H1 (cell line): ENCODE results near the gene DCP1A. TPM values are rescaled to one million over a fixed set of nuclear protein-coding genes. Genes with fewer than 3 reads are reported as not detected.
A peak's percentile ranks its signal among the peaks of the same experiment; 100 is the strongest.

Experiments used
- CTCF ChIA-PET: fragments of 300-600 bp; sonication (Branson Sonifier 250); formaldehyde crosslinking; loops from one replicate; lab custom pipeline; 2021; ENCODE audit not compliant: partially characterized antibody; lab: Charles Lee
- POLR2A ChIA-PET: fragments of 300-600 bp; sonication (Branson Sonifier 250); formaldehyde crosslinking; loops from one replicate; lab custom pipeline; 2021; ENCODE audit warnings: inconsistent platforms; ENCODE audit not compliant: partially characterized antibody; lab: Charles Lee
- DNase-seq, 2 experiments: peaks; one replicate each; pipeline versions ENCODE4 v3.0.0 to v3.0.0-alpha.2; 2010 to 2022; ENCODE audit warnings: low spot score in 2 of 2, low read depth in 1 of 2, mixed read lengths in 1 of 2
- FAIRE-seq: peaks from 2 replicates; lab custom pipeline; 2011; peaks lifted over from hg19 to GRCh38; lab: Jason Lieb, UNC
- H2AFZ ChIP-seq: 2 replicates; pipeline ENCODE4 v1.8.1; 2012; ENCODE audit warnings: low read length, inconsistent platforms
- H2AK5ac ChIP-seq: 2 replicates; pipeline ENCODE4 v1.6.1; 2013; ENCODE audit warnings: low read depth, low read length
- H2BK120ac ChIP-seq: replicated peaks from 2 replicates; pipeline ENCODE3; 2013; ENCODE audit warnings: low read depth, low read length, inconsistent platforms
- H2BK12ac ChIP-seq: 2 replicates; pipeline ENCODE4 v1.6.1; 2013; ENCODE audit warnings: low read depth, low read length
- H2BK15ac ChIP-seq: 2 replicates; pipeline ENCODE4 v1.6.1; 2013; ENCODE audit warnings: low read length
- H2BK20ac ChIP-seq: 2 replicates; pipeline ENCODE4 v1.6.1; 2013; ENCODE audit warnings: low read length
- H2BK5ac ChIP-seq: 2 replicates; pipeline ENCODE4 v1.6.1; 2013; ENCODE audit warnings: low read depth, low read length
- H3K14ac ChIP-seq: 2 replicates; pipeline ENCODE4 v1.6.1; 2013; ENCODE audit warnings: inconsistent platforms; ENCODE audit not compliant: insufficient read length
- H3K18ac ChIP-seq: 2 replicates; pipeline ENCODE4 v1.6.1; 2013; ENCODE audit warnings: low read length; ENCODE audit errors: extremely low read depth
- H3K23ac ChIP-seq: 2 replicates; pipeline ENCODE4 v1.6.1; 2013; ENCODE audit warnings: inconsistent platforms; ENCODE audit not compliant: insufficient read length
- H3K23me2 ChIP-seq: 2 replicates; pipeline ENCODE4 v1.6.1; 2013; ENCODE audit warnings: low read depth, low read length
- H3K27ac ChIP-seq: 2 replicates; pipeline ENCODE4 v1.6.1; 2011; ENCODE audit warnings: low read depth, low read length, inconsistent platforms
- H3K27me3 ChIP-seq, 4 experiments: replicated peaks in 1 of 4; 1 replicate in 1 of 4; 2 replicates in 3 of 4; pipeline versions ENCODE4 v1.6.1 to v1.8.1; 2011 to 2013; ENCODE audit warnings: low read length in 3 of 4, mild to moderate bottlenecking in 3 of 4, inconsistent platforms in 2 of 4, mixed read lengths in 2 of 4, moderate library complexity in 1 of 4; ENCODE audit not compliant: control insufficient read depth in 3 of 4, insufficient read depth in 3 of 4; ENCODE audit errors: extremely low read depth in 1 of 4
- H3K36me3 ChIP-seq, 4 experiments: 2 replicates each; pipeline versions ENCODE4 v1.6.1 to v1.8.1; 2011 to 2013; ENCODE audit warnings: mild to moderate bottlenecking in 4 of 4, low read length in 3 of 4, moderate library complexity in 2 of 4, control low read depth in 1 of 4, inconsistent platforms in 1 of 4; ENCODE audit not compliant: insufficient read depth in 4 of 4, control insufficient read depth in 2 of 4
- H3K4ac ChIP-seq: replicated peaks from 2 replicates; pipeline ENCODE3; 2013; ENCODE audit warnings: low read length, low read depth, mixed read lengths, inconsistent platforms; ENCODE audit not compliant: insufficient read length
- H3K4me1 ChIP-seq, 4 experiments: replicated peaks in 1 of 4; 1 replicate in 1 of 4; 2 replicates in 3 of 4; pipeline versions ENCODE4 v1.6.1 to v1.8.1; 2011 to 2013; ENCODE audit warnings: low read length in 3 of 4, inconsistent platforms in 2 of 4, mixed read lengths in 1 of 4; ENCODE audit not compliant: insufficient read depth in 4 of 4, control insufficient read depth in 3 of 4
- H3K4me2 ChIP-seq, 2 experiments: 2 replicates each; pipeline versions ENCODE4 v1.6.1 to v1.8.1; 2011 to 2013; ENCODE audit warnings: low read depth in 2 of 2, low read length in 2 of 2, control low read depth in 1 of 2, inconsistent platforms in 1 of 2, mild to moderate bottlenecking in 1 of 2; ENCODE audit not compliant: insufficient read depth in 1 of 2
- H3K4me3 ChIP-seq, 4 experiments: fragments of 200-600, 300-600 bp in 1 of 4; sonication (generic), shearing (Covaris generic), sonication (Bioruptor Twin) in 1 of 4; 2 replicates each; pipeline versions ENCODE4 v1.5.1 to v1.8.1; 2011 to 2016; ENCODE audit warnings: low read length in 4 of 4, low read depth in 3 of 4, control low read depth in 2 of 4, inconsistent platforms in 2 of 4, mild to moderate bottlenecking in 2 of 4, mixed read lengths in 1 of 4, moderate library complexity in 1 of 4; ENCODE audit not compliant: insufficient read depth in 2 of 4; ENCODE audit errors: extremely low read depth in 1 of 4
- H3K56ac ChIP-seq: replicated peaks from 2 replicates; pipeline ENCODE3; 2013; ENCODE audit warnings: low read depth, mild to moderate bottlenecking, mixed read lengths, low read length, inconsistent platforms; ENCODE audit not compliant: insufficient read length
- H3K79me1 ChIP-seq: 2 replicates; pipeline ENCODE4 v1.6.1; 2013; ENCODE audit warnings: low read depth, low read length, control low read depth
- H3K79me2 ChIP-seq, 2 experiments: 2 replicates each; pipeline versions ENCODE4 v1.6.1 to v1.8.1; 2012 to 2013; ENCODE audit warnings: low read length in 2 of 2, mild to moderate bottlenecking in 2 of 2, inconsistent platforms in 1 of 2; ENCODE audit not compliant: insufficient read depth in 2 of 2, control insufficient read depth in 1 of 2
- H3K9ac ChIP-seq, 4 experiments: replicated peaks in 1 of 4; 1 replicate in 1 of 4; 2 replicates in 3 of 4; pipeline versions ENCODE4 v1.6.1 to v1.8.1; 2011 to 2013; ENCODE audit warnings: low read depth in 3 of 4, low read length in 3 of 4, control low read depth in 2 of 4, mild to moderate bottlenecking in 2 of 4, moderate library complexity in 2 of 4, inconsistent platforms in 1 of 4; ENCODE audit errors: extremely low read depth in 1 of 4
- H3K9me3 ChIP-seq, 2 experiments: 2 replicates each; pipeline versions ENCODE4 v1.6.1 to v1.8.1; 2012 to 2013; ENCODE audit warnings: mild to moderate bottlenecking in 2 of 2, moderate library complexity in 2 of 2, control low read depth in 1 of 2, inconsistent platforms in 1 of 2, low read depth in 1 of 2, low read length in 1 of 2, mixed read lengths in 1 of 2; ENCODE audit not compliant: insufficient read depth in 2 of 2
- H4K20me1 ChIP-seq, 2 experiments: replicated peaks in 1 of 2; 2 replicates each; pipeline versions ENCODE3 to v1.8.1; 2011 to 2013; ENCODE audit warnings: inconsistent platforms in 2 of 2, low read length in 2 of 2, mild to moderate bottlenecking in 1 of 2; ENCODE audit not compliant: insufficient read depth in 2 of 2, control insufficient read depth in 1 of 2
- H4K5ac ChIP-seq: 2 replicates; pipeline ENCODE4 v1.6.1; 2013; ENCODE audit warnings: low read length, low read depth, mixed read lengths, inconsistent platforms; ENCODE audit not compliant: insufficient read length
- H4K8ac ChIP-seq: 2 replicates; pipeline ENCODE4 v1.8.0; 2013; ENCODE audit warnings: mild to moderate bottlenecking, moderate library complexity, low read length, inconsistent platforms; ENCODE audit not compliant: insufficient read depth; ENCODE audit errors: extremely low read depth
- H4K91ac ChIP-seq: replicated peaks from 2 replicates; pipeline ENCODE3; 2013; ENCODE audit warnings: low read length, mixed read lengths, inconsistent platforms; ENCODE audit not compliant: insufficient read length
- POLR2AphosphoS5 ChIP-seq: IDR thresholded peaks from 2 replicates; pipeline ENCODE4 v1.6.1; 2011; ENCODE audit warnings: low read depth, low read length
- WGBS, 2 experiments: shearing (Covaris generic) in 1 of 2; methylation state at CpG; one replicate each; pipeline versions ENCODE4 v1.1.6 to v1.1.7; 2013 to 2015; ENCODE audit warnings: low lambda C conversion rate in 2 of 2, mixed read lengths in 2 of 2, inconsistent platforms in 1 of 2, low coverage in 1 of 2, missing lambda C conversion rate in 1 of 2; ENCODE audit not compliant: insufficient replicate concordance in 2 of 2, insufficient coverage in 1 of 2, insufficient read length in 1 of 2; ENCODE audit errors: extremely low coverage in 1 of 2, missing lambda C conversion rate in 1 of 2; 5-methylcytosine and 5-hydroxymethylcytosine counted together
- polyA plus RNA-seq, 7 experiments: library from polyadenylated mRNA; depleted of rRNA in 3 of 7; stranded (reverse) in 5 of 7; unstranded in 2 of 7; fragments of >200 nt in 5 of 7; fragments of 200-250 nt in 2 of 7; gene quantifications; 1 replicate in 5 of 7; 2 replicates in 1 of 7; 4 replicates in 1 of 7; pipeline versions ENCODE4 v1.2.1 to v1.2.3, GENCODE V29; 2011 to 2013; ENCODE audit warnings: missing spikeins in 2 of 7, mixed read lengths in 2 of 7
- total RNA-seq: library from RNA; stranded (reverse); fragmentation: NEBNext Ultra II Directional; extraction: Animal tissue kit (Norgen Biotek cat#: 25700); gene quantifications from 2 replicates; pipeline ENCODE4 v1.2.1, GENCODE V29; 2021
- TF ChIP-seq, protein P1 (sequence below): IDR thresholded peaks from 2 replicates; pipeline ENCODE4 v1.6.1; 2011; ENCODE audit warnings: low read length, improper control_type of control experiment

The DCP1A gene
- total and polyA plus RNA-seq, 2 of the 8 experiments (the other 6 are each of a cell fraction or from before 2014, with no cell fraction given), result 13.2 to 15.9 TPM

DNA sequence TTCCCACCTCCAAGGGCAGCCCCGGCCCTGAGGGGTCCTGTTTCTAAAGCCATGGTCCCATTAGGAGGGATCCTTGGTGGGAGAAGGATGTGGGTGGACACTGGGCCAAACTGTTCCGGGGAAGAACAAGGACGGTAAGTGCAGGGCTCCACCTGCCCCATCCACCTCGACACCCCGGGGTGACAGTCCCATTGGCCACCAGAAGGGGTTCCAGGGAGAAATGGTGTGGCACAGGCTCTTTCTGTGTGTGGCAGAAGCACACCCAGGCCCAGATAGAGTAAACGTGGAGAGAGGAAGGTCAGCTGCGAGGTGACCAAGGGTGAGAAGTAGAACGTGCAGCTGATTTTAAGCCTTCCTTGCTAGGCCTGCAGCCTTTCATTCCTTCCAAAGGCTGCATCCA, 103.6 kb downstream of the DCP1A start:
- Histone ChIP-seq H3K23ac (no peak overlapping the region), H2AK5ac (no peak overlapping the region), H4K8ac (no peak overlapping the region), H3K4me2 (peak overlapping the region; percentile 3 to 5; a peak in 1 of 4 replicates), H3K9ac (no peak overlapping the region), H2BK12ac (no peak overlapping the region), H3K14ac (no peak overlapping the region), H3K27me3 (no peaks in the 10 kb centered on the region), H4K5ac (no peak overlapping the region), H3K9me3 (no peaks in the 10 kb centered on the region), H3K36me3 (peaks cover 25 to 37% (median 33%) of the 10 kb centered on the region in 4 experiments), H3K4me1 (peaks cover 4 to 21% (median 14%) of the 10 kb centered on the region in 4 experiments), H3K56ac (no peak overlapping the region), H2AFZ (no peak overlapping the region), H3K4me3 (no peak overlapping the region), H2BK15ac (no peak overlapping the region), H4K91ac (no peak overlapping the region), H2BK20ac (no peak overlapping the region), H3K79me1 (peaks cover 22% of the 10 kb centered on the region), H3K79me2 (peaks cover 33 to 97% of the 10 kb centered on the region in 2 experiments), H2BK5ac (peak overlapping the region; percentile 35), H4K20me1 (peaks cover 40 to 64% of the 10 kb centered on the region in 2 experiments), H2BK120ac (no peak overlapping the region), H3K27ac (no peak overlapping the region), H3K18ac (no peak overlapping the region), H3K23me2 (no peaks in the 10 kb centered on the region), H3K4ac (no peak overlapping the region)
- FAIRE-seq (no peak), DNase-seq (no peak)
- WGBS, 2 experiments, result 92% methylated on average over 8 of the region's 8 CpGs; no CpG with 5 or more reads in 1 of the 2 experiments
- POLR2A ChIA-PET, result interaction anchor here (0.8 to 28.5 kb wide), 5 partner anchors 6 to 31 kb away, joined by 3 to 449 read pairs (median 4); partner anchors contain the start of gene TKT
- CTCF ChIA-PET, result interaction anchor here (0.7 to 10.6 kb wide), 12 partner anchors 8 to 56 kb away, joined by 3 to 64 read pairs (median 6); no protein-coding TSS in a partner anchor
- TF ChIP-seq, protein P1, sequence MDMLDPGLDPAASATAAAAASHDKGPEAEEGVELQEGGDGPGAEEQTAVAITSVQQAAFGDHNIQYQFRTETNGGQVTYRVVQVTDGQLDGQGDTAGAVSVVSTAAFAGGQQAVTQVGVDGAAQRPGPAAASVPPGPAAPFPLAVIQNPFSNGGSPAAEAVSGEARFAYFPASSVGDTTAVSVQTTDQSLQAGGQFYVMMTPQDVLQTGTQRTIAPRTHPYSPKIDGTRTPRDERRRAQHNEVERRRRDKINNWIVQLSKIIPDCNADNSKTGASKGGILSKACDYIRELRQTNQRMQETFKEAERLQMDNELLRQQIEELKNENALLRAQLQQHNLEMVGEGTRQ, result no peak
- 0 out of 2 replicates have a peak, but pooled peaks have one; percentile 14 for TF ChIP-seq POLR2AphosphoS5
